Renal cortical epithelial cell (primary cell): ENCODE data around the gene GPAM. TPM values are rescaled to one million over a fixed set of nuclear protein-coding genes. Genes with fewer than 3 reads are reported as not detected.
"Not testable (repeated sequence)": the region's sequence is repeated elsewhere in the genome, so short reads cannot be mapped to it uniquely, and the experiment has no call there.

Experiments used
- DNase-seq: peaks from one replicate; pipeline ENCODE4 v3.0.0-alpha.2; 2011; ENCODE audit warnings: low read depth
- total RNA-seq: library from RNA; depleted of rRNA; stranded (reverse); fragments of >200 nt; gene quantifications from 2 replicates; pipeline ENCODE4 v1.2.3, GENCODE V29; 2014

The GPAM gene, protein sequence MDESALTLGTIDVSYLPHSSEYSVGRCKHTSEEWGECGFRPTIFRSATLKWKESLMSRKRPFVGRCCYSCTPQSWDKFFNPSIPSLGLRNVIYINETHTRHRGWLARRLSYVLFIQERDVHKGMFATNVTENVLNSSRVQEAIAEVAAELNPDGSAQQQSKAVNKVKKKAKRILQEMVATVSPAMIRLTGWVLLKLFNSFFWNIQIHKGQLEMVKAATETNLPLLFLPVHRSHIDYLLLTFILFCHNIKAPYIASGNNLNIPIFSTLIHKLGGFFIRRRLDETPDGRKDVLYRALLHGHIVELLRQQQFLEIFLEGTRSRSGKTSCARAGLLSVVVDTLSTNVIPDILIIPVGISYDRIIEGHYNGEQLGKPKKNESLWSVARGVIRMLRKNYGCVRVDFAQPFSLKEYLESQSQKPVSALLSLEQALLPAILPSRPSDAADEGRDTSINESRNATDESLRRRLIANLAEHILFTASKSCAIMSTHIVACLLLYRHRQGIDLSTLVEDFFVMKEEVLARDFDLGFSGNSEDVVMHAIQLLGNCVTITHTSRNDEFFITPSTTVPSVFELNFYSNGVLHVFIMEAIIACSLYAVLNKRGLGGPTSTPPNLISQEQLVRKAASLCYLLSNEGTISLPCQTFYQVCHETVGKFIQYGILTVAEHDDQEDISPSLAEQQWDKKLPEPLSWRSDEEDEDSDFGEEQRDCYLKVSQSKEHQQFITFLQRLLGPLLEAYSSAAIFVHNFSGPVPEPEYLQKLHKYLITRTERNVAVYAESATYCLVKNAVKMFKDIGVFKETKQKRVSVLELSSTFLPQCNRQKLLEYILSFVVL
- total RNA-seq: 8.5 and 14.9 TPM in 2 replicates

- peak; percentile 71 for DNase-seq
Measured at GRCh38 chr10:112183329-112184051, at the start of gene GPAM. TSS of gene GPAM (minus strand) at chr10:112183765. CDS start at chr10:112181784, 1,981 bp downstream.

- no peak for DNase-seq
Measured at GRCh38 chr10:112232670-112233069, 49.1 kb upstream of the GPAM start.

- DNase-seq: no peak
Measured at GRCh38 chr10:112231602-112232400, 48.2 kb upstream of the GPAM start.

DNA sequence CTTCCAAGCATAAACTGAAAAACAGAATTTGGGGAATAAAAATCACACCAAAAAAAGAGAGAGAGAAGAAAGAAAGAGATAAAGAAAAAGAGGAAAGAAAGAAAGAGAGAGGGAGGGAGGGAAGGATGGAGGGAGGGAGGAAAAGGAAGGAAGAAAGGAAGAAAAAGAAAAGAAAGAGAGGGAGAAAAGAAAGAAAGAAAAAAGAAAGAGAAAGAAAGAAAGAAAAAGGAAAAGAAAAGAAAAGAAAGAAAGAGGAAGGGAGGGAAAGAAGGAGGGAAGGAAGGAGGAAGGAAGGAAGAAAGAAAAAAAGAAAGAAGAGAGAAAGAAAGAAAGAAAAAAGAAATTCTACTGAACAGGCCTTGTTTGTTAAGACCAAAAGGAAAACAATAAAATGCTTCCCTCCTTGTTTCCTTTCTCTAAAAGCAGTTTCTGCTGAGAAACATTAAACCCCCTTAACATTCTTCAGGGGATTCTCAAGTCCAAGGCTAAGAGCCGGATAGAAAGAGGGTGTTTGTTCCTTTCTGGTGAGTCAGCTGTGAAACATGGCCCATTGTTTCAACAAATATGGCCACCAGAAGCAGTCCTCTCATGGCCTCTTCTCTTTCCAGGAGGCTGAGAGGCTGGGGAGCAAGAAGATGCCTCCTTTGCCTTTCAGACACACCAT is 46.9 kb upstream of the GPAM start:
- peak; percentile 41 for DNase-seq

- DNase-seq: no peak
Measured at GRCh38 chr10:112229901-112230300, 46.3 kb upstream of the GPAM start.

DNA sequence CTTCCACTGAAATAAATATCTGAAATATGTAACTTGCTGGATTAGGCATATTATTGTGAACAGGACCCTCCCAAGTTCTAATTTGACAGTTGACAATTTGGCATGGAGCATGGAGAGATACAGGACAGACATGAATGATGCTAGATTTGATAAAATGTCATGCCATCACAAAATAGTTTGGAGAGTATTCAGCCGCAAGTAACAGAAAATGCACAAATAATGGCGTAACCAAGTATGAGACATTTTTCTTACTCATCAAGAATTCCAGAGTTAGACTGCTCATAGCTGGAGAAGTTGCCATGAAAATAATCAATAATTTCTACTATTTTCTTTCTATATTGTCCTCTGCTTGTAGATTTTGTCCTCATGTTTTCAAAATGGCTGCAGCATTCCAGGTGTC is 45.5 kb upstream of the GPAM start:
- DNase-seq: no peak

GRCh38 chr10:112228366-112229088 is 45.0 kb upstream of the GPAM start:
- DNase-seq: not testable (repeated sequence)

GRCh38 chr10:112227331-112227987 is 43.9 kb upstream of the GPAM start:
- peak; percentile 89 for DNase-seq

DNA sequence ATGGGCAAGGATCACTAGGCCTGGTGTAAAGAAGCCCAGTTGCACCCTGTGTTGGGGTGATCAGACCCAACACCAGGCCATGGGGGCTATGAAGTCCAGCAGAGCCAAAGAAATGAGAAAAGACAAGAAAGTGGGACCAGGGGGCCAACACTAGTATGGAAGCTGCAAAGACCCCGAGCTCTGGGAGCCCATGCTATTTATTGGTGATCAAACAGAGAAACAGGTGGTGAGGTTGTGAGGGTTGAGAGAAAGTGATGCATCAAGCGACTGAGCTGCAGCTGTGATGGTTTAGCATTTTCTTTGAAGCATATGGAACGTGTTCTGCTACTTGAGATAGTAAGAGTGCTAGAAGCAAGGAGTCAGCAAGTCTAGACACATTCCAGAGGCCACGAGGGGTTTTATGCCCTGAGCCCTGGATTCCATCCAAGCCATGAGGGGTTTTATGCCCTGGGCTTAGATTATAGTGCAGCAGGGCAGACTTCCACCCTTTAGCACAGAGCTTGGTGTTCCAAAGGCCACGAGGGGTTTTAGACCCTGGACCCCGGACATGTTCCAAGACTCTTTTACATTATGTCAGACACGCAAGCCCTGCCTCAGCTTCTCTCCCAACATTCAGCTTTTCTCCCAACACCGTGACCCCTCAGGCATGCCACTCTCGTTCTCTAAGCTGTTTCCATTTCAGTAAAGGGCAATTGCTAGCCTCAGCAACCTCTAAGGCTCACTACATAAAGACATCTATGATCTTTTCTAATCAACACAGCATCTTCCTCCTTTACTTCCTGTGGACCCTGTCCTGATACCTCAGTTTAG is 43.1 kb upstream of the GPAM start:
- no peak for DNase-seq

DNA sequence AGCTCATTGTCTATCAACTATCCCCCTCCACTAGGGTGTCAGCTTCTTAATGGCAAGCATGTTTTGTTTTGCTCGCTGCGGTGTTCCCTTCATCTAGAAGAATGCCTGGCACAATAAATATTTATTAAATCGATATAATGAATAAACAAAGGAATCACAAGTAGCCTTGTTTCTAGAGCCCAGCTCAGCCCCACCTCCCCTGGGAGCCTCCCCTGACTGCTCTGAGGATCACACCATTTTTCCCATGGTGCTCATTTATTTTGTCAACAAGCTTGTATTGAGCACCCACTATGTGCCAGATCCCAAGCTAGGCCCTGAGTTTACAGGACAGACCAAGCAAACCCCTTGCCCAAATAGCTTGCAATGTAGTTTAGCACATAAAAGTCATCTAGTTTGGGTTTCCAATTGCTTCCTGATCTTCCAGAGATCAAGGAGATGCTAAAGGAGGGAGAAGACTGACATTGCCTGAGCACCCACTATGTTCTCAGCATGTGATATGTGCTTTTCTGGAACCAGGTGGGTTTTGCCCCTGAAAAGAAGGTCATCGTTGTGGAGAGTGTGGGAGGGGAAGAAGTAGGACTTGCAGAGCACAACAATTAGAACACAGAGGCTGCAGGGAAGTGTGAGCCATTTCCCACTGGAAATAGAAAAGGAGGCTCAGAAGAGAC is 42.3 kb upstream of the GPAM start:
- no peak for DNase-seq

- no peak for DNase-seq
Measured at GRCh38 chr10:112224933-112225529, 41.5 kb upstream of the GPAM start.

- no peak for DNase-seq
Measured at GRCh38 chr10:112223725-112224124, 40.2 kb upstream of the GPAM start.

DNA sequence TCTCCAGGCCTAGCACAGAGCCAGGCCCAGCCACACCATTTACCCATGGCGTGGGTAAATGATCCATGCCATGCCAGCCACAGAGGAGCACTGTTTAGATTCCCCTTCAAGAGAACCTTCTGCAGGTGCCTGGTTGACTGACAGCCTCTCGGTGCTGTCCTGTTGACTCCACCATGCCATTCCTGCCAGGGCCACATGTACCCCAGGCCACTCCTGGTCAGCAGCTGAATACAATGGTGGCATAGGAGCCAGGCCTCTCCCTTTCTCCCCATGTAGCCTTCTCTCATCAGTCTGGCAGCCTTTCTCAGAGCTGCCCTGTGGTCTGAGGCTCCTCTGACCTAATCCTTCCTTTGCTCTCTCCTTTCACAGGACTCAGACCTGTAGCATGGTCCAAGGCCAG is 39.2 kb upstream of the GPAM start:
- DNase-seq: no peak

DNA sequence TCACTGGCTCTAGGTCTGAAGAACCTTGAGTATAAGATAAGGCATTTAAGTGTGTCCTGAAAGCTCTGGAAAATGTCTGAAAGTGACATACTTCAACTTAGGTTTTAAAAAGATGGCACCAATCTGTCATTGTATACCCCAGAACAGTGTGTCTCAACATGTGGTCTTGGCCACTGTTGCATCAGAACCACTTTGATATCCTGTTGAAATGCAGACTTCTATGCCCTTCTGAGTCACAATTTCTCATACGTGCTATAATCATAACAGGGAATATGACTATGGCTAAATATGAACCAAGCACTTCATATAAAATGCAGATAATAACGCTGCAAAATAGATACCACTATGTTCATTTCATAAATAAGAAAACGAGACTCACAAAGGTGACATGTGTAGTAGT is 38.0 kb upstream of the GPAM start:
- no peak for DNase-seq

GRCh38 chr10:112218960-112219359 is 35.4 kb upstream of the GPAM start:
- no peak for DNase-seq

- DNase-seq: no peak
Measured at GRCh38 chr10:112218036-112218390, 34.4 kb upstream of the GPAM start.

- DNase-seq: no peak
Measured at GRCh38 chr10:112217386-112218035, 33.9 kb upstream of the GPAM start.
